ENCODE data around the gene COL4A5. TPM values are rescaled to one million over a fixed set of nuclear protein-coding genes. Genes with fewer than 3 reads are reported as not detected.

Gene COL4A5
- total RNA-seq, 1 experiment from 2014 or later = 51.3 TPM

DNA sequence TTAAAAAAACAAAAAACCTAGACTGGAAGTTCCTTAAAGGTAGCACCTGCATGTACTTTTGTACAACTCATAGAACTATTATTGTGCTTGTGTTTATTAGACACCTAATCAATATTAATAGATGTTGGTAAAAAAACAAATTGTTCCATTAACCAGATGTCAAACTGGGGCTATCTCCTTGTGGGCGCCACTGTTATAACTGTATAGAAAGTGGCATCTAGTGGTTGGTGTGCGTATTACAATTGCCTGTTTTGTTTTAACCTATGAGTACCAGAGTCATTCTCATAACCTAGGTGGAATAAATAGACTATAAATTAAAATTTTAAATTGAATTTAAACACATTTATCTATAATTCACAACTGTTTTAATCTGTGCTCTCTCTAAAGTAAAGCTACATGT, 97.4 kb downstream of the COL4A5 start:
- H2BK20ac ChIP-seq (ENCODE audit: low read depth, low read length, poor library complexity, severe bottlenecking) = no peak overlapping the region
- Mint-ChIP-seq H3K36me3 (ENCODE audit: insufficient read depth in 1 of 3, low read depth in 3 of 3) (peaks cover 2 to 12% (median 3%) of the 10 kb centered on the region in 3 experiments; a peak in 5 of 7 replicates), H3K27me3 (ENCODE audit: low read depth) (no peaks in the 10 kb centered on the region), H3K9me3 (peaks cover 2 to 3% of the 10 kb centered on the region in 2 experiments; a peak in 3 of 5 replicates), H3K27ac (no peak overlapping the region), H3K4me3 (no peak overlapping the region), H3K4me1 (peaks cover 37 to 40% of the 10 kb centered on the region in 2 experiments)
- no peak overlapping the region for H2BK5ac ChIP-seq (ENCODE audit: insufficient read length, low read length)
- no peaks in the 10 kb centered on the region for H3K9me3 ChIP-seq (ENCODE audit: control insufficient read depth, low read depth, low read length)
- H3K18ac ChIP-seq (ENCODE audit: insufficient read length, low read depth, low read length) = no peak overlapping the region
- H3K4me1 ChIP-seq (ENCODE audit: insufficient read depth, low read length) = no peaks in the 10 kb centered on the region
- no peak overlapping the region for H3T11ph ChIP-seq (ENCODE audit: low read length)
- no peak overlapping the region for H2BK12ac ChIP-seq (ENCODE audit: insufficient read length, low read depth, low read length)
- no peaks in the 10 kb centered on the region for H3K79me2 ChIP-seq (ENCODE audit: insufficient read depth, low read length)
- no peaks in the 10 kb centered on the region for H3K23me2 ChIP-seq (ENCODE audit: insufficient read length, low read depth, low read length, poor library complexity, severe bottlenecking)
- DNase-seq = no peak
- no peak overlapping the region for H2AFZ ChIP-seq (ENCODE audit: low read length)
- H2AK5ac ChIP-seq (ENCODE audit: insufficient read length, low read length) = no peak overlapping the region
- H3K14ac ChIP-seq (ENCODE audit: insufficient read depth, low read length) = no peak overlapping the region
- H3K27me3 ChIP-seq (ENCODE audit: insufficient read depth, low read length) = no peaks in the 10 kb centered on the region
- WGBS (ENCODE audit: extremely low coverage, insufficient read length, low lambda C conversion rate) = no CpG with 5 or more reads among the region's 2 CpGs
- H2BK15ac ChIP-seq (ENCODE audit: low read depth, low read length) = no peak overlapping the region
- no peak overlapping the region for H4K8ac ChIP-seq (replicated peaks; ENCODE audit: insufficient read length, low read depth, low read length)
- H3K4me2 ChIP-seq (ENCODE audit: insufficient read depth, insufficient read length, low read length) = no peak overlapping the region
- no peaks in the 10 kb centered on the region for H3K79me1 ChIP-seq (ENCODE audit: insufficient read depth, low read depth, low read length, poor library complexity, severe bottlenecking)
- H3K56ac ChIP-seq (ENCODE audit: insufficient read length, low read depth, low read length) = no peak overlapping the region
- H2BK120ac ChIP-seq (ENCODE audit: low read depth, low read length, poor library complexity, severe bottlenecking) = no peak overlapping the region
- no peak overlapping the region for H3K27ac ChIP-seq (ENCODE audit: insufficient read length, low read depth, low read length)
- no peak overlapping the region for H4K91ac ChIP-seq (ENCODE audit: insufficient read length, low read depth, low read length)
- TF ChIP-seq CTCF (conservative IDR thresholded peaks at IDR 0.05) = peak; percentile 89
- H4K20me1 ChIP-seq (ENCODE audit: control insufficient read depth, insufficient read depth, insufficient read length) = no peaks in the 10 kb centered on the region
- no peak overlapping the region for H3K9ac ChIP-seq (ENCODE audit: extremely low read depth, insufficient read length, low read length)
- H3K4ac ChIP-seq (ENCODE audit: low read depth, low read length) = no peak overlapping the region
- H4K5ac ChIP-seq (ENCODE audit: insufficient read length, low read depth, low read length) = no peak overlapping the region
- H3K23ac ChIP-seq (ENCODE audit: insufficient read length, low read depth, low read length) = no peak overlapping the region

All from H9 (cell line).